Neural progenitor cell (in vitro differentiated cells): ENCODE data around the gene UNG.

Source experiments
- EZH2 ChIP-seq: fragments of 200-600 bp; sonication (generic); IDR thresholded peaks from 2 replicates; pipeline ENCODE4 v1.6.1; 2017; ENCODE audit warnings: antibody characterized with exemption, mild to moderate bottlenecking, moderate library complexity
- TF ChIP-seq, protein P1 (sequence below): fragments of 200-600 bp; sonication (generic); IDR thresholded peaks from 2 replicates; pipeline ENCODE4 v1.5.1; 2017; ENCODE audit warnings: antibody characterized with exemption, mild to moderate bottlenecking

DNA sequence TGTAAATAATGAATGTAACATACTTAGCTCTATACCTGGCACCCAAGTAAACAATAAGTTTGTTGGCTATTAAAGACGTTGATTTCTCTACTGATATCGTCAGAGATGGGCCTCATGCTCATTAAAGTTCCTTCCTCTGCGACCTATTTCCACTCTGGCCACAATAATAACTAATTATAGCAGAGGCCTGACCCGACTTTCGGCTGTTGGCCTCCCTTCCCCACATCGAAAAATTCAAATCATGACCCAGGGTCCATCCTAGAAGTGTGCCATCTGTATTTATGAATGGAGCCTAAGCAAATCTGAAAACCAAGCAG, 45.3 kb upstream of the UNG start:
- TF ChIP-seq, protein P1, sequence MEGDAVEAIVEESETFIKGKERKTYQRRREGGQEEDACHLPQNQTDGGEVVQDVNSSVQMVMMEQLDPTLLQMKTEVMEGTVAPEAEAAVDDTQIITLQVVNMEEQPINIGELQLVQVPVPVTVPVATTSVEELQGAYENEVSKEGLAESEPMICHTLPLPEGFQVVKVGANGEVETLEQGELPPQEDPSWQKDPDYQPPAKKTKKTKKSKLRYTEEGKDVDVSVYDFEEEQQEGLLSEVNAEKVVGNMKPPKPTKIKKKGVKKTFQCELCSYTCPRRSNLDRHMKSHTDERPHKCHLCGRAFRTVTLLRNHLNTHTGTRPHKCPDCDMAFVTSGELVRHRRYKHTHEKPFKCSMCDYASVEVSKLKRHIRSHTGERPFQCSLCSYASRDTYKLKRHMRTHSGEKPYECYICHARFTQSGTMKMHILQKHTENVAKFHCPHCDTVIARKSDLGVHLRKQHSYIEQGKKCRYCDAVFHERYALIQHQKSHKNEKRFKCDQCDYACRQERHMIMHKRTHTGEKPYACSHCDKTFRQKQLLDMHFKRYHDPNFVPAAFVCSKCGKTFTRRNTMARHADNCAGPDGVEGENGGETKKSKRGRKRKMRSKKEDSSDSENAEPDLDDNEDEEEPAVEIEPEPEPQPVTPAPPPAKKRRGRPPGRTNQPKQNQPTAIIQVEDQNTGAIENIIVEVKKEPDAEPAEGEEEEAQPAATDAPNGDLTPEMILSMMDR: no peak
- no peak for TF ChIP-seq EZH2
